NCI-H2196 treated with DMSO at 0.1 percent for 48 hours (cell line): Measurements from ENCODE around the gene CERK.
"Not testable (repeated sequence)": the region's sequence is repeated elsewhere in the genome, so short reads cannot be mapped to it uniquely, and the experiment has no call there.

Experiments used
- DNase-seq: peaks from one replicate; lab custom pipeline; 2025; ENCODE audit not compliant: unreplicated experiment; lab: John Stamatoyannopoulos, UW

Gene CERK

GRCh38 chr22:46749682-46750529 lies 11.9 kb upstream of the CERK start:
- no peak for DNase-seq

GRCh38 chr22:46748908-46749675 lies 11.0 kb upstream of the CERK start:
- no peak for DNase-seq

DNA sequence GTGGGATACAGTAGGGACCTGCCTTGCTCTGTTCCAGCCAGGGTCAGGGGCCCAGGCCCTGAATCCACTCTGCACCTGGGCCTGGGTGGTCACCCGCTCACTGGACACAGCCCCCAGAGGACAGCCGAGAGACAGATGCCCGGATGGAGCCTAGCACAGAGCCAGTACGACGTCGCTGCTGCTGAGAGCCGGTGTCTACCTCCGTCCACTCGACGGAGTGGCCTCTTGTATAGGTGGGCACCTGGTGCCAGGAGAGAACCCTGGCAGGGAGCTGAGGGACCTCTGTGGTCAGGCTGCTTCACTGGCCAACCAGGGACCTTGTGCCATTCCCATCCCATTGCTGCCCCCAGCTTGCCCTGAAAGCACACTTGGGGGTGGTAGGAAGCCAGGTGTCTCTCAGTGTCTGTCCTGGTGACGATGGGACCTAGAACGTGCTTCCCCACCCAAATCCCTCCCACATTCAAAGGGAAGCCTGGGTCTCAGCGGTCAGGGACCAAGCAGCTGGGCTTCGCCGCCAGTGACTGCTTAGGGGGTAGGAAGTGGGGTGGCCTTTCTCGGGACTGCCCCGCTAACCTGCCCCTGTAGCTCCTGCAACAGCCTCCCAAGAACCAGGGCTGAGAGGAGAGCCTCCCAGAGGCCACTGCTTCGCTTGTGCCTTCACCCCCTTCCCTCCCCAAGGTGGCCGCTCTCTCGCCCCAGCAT lies 10.3 kb upstream of the CERK start:
- DNase-seq = no peak

DNA sequence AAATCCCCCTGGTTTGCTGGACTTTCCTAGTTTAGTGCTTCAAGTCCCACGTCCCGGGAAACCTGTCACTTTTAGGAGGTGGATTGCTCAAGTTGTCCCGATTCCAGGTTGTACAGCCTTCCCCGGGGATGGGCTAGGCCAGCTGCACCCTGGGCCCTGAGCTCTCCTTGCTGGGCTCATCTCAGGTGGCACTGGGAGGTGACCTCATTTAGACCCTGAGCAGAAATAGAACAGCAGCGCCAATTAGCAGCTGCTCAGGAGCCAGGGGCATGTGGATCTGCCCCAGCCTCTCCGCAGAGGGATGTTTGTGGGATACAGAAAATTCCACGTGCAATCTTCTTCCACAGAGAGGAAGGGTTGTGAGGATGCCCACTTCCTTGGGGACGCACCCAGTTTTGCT lies 9.6 kb upstream of the CERK start:
- DNase-seq = no peak

DNA sequence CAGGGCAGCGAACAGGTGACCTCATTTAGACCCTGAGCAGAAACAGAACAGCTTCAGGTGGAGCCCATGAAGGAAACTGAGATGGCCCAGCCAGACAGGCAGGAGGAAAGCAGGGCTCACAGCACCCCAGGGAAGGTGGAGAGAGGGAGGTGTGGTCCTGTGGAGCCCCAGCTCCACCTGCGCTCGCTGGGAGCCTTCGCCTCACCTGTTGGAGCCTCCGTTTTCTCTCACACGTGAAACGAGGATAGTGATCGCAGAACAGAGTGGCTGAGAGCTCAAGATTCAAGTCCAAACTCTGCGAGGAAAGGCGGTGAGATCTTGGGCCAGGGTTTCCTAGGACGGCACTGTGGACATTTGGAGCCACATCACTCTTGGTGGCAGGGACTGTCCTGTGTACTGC lies 8.6 kb upstream of the CERK start:
- no peak for DNase-seq

DNA sequence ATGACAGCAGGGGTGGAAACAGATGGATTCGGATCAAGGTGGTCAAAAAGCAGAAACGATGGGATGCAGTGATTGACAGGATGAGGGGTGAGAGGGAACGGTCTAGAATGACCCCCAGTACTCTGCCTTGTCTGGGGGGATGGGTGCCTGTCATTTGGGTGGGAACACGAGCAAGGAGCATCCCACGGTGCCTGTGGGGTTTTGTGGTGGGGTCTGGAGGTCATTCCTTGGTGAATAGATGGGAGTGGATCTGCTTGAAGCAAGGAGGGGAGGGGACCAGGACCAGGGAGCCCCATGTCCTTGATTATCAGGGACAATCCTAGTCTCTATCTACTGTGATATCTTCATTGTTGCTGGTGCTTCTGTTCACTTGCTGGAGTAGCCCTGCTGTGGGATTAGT lies 8.1 kb upstream of the CERK start:
- DNase-seq = no peak

DNA sequence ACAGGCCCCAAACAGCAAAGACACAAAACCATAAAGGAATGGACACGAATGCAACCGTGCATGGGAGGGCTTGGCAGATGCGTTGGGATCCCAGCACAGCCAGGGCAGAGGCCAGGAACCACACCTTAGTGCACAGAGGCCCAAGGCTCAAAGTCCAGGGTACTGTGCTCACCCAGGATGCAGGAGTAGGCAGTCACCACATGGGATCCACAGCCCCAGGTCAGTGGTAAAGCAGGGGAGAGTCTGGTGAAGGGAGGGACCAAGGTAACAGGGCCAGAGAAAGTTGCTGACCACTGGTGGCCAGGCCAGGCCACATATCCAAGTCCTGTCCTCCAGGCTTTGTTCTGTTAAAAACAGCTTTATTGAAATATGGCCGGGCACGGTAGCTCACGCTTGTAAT lies 6.5 kb upstream of the CERK start:
- DNase-seq = no peak

DNA sequence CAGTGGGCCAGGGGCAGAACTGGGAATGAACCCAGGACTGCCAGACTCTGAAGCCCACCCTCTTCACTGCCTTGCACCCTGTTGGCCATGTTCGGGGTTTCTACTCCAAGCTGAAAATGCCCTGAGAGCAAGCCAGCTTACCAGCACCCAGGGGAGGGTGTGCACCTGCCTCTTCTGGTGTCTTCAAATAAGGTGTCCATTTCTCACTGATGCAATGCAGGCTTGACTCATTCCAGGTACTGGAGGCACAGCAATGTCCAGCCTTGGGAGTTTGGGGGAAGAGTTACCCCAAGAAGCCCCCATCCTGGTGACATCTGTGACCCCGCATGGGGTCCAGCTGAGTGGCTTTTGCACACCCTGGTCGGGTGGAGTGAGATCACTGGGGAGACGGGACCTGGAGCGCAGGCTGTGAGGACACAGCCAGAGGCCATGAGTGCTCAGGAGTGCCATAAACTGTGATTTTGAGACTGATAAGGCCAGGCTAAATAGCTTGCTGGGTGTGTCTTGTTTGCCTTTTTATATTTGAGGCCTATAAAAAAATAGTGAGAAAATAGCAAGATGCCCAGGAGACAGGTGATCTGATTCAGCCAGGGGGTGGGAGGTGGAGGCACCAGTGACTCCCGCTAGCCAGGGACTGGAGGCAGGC lies 4.6 kb upstream of the CERK start:
- DNase-seq = peak; percentile 33

DNA sequence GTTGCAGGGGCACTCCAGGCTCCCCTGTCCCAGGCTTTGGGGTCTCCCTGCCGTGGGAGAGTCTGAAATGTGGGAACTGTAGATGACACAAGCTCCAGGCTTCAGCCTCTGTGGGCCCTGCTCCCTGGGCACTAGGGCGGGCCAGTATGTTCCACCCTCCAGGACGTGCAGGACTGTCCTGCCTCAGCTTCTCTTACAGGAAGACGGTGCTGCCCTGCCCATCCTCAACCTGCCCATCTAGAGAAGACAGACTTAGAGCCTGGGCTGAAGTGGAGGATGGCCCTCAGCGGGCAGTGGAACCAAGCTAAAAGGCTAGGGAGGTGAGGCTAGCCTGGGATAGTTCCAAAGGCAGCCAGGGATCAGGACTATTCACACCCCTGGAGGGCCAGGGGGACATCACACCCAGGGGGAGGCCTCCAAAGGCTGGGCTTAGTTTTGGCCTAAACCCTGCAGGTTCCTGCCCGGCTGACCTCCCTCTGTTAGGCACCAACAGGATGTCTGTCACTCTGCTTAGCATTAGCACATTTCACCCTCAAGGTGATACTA lies 4.0 kb upstream of the CERK start:
- no peak for DNase-seq

DNA sequence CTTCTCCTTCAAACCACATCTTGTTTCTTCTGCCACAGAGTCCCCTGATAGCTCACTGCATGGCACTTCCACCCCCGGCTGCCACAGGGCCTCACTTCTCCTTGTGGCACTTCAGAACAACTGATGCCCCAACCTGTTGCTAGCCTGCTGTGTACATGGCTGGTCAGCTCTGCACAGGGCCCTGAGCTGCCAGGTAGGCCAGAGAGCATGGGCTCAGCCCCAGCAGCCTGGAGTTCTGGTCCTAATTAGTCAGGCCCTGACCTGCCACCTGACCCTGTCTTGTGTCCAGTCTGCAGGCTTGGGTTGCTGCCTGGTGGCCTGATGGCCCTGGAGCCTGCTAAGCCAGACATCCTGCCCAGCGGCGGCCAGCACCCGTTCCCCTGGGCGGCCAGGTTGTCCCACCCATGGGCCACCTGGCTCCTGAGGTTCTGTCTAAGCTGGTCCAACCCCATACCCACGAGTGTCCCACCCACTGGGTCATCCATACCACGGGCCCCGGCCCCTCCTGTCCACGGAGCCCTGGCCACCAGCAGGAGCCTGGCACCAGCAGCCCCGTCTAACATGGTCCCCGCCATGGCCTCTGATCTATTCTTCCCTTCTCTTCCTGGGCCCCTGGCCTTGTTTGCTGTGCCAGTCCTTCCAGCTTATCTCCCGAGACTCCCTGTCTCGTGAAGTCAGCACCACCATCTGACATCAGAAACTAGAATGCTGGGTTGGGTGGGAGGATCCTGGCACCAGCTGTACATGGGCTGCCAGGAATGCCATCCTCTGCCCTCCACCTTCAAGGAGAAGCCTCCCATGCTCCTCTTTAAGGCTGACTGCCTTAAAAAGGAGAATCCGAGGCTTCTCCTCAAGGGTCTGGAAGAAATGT lies 3.1 kb upstream of the CERK start:
- no peak for DNase-seq

GRCh38 chr22:46739094-46739870 lies 1.2 kb upstream of the CERK start:
- DNase-seq = peak; percentile 22

DNA sequence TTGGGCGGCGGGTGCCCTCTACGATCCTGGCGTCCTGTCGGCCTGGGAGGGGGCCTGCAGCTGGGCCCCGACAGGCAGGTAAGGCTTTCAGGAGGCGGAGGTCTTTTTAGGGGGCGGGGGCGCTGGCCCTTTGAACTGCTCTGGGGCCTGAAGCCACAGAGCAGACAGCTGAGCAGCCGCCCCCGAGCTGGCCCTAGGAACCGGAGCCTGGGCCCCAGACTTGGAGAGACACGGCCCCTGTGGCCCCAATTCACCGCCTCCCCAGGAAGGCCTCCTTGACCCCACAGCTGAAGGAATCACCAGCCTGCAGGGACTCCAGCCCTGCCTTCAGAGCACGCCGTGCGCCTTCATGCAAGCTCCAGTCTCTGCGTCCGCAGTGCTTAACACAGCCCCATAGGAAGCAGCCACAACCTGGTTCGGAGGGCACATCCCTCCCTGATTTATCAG lies 618 bp upstream of the CERK start:
- no peak for DNase-seq

- no peak for DNase-seq
These were observed 712 bp downstream of the CERK start for GRCh38 chr22:46737105-46737975.

GRCh38 chr22:46736705-46737104 lies 1.3 kb downstream of the CERK start:
- DNase-seq = no peak

- no peak for DNase-seq
These were observed 2.1 kb downstream of the CERK start for GRCh38 chr22:46735747-46736608.

DNA sequence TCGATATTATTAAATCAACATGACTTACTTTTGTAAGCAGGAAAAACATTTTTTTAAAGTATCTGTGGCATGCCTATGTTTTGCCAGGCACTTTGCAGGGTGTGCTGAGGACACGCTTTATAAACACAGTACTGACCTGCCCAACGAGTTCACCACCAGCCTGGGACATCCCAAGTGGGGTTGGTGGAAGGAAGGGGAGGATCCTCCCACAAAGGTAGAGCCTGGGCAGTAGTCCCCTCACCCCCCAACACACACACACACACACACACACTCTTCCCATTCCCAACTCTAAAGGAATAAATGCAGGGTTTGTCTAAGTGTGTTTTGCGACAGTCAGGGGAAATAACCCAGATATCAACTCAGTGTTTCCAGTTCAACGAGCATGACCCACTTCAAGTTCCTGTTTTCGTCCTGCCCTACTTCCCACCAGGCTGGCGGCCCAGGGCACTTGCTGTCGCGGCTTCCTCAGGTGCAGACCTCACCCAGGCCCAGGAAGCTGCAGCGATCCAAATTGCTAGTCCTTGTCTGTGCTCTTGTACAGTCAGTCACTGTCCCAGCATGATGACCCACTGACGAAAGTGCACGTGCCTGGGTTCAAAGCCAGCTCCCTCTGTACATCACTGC lies 3.1 kb downstream of the CERK start:
- DNase-seq = no peak

DNA sequence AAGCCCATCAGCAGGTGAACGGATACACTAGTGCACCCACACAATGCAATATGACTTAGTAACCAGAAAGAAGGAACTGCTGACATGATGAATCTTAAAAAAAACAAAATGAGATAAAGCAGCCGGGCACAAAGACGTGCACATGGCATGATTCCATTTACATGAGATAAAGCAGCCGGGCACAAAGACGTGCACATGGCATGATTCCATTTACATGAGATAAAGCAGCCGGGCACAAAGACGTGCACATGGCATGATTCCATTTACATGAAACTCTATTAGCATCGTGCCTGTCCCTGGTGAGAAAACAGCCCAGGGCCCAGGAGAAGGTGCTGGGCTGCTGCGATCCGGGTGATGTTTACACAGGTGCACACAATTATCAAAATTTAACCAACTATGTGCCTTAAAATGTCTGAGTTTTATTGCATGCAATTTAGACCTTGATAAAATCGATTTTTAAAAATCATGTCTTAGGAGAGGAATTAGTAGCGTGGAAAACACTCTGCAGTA lies 3.8 kb downstream of the CERK start:
- DNase-seq = not testable (repeated sequence)
